GM10266 (cell line): ENCODE data around the gene COPS4.

Source experiments
- DNase-seq: peaks from one replicate; pipeline ENCODE4 v3.0.0; 2012; ENCODE audit errors: extremely low spot score
- CTCF ChIP-seq: IDR thresholded peaks from 2 replicates; pipeline ENCODE4 v1.5.1; 2012; ENCODE audit warnings: mild to moderate bottlenecking, low read depth; ENCODE audit not compliant: control insufficient read depth, insufficient read depth; ENCODE audit errors: missing control alignments

Gene COPS4

GRCh38 chr4:83009529-83009928 lies 25.5 kb upstream of the COPS4 start:
- no peak for DNase-seq
- TF ChIP-seq CTCF = no peak

- peak; percentile 22 for DNase-seq
- no peak for TF ChIP-seq CTCF
These were observed 24.9 kb upstream of the COPS4 start for GRCh38 chr4:83010111-83010521.

GRCh38 chr4:83010522-83011318 lies 24.3 kb upstream of the COPS4 start, which contains the start of gene LIN54:
LIN54 (minus strand) TSS chr4:83010823; CDS start chr4:82984844, 25,979 bp downstream.
- TF ChIP-seq CTCF = no peak
- DNase-seq = peak; percentile 87

GRCh38 chr4:83011689-83012199 lies 23.2 kb upstream of the COPS4 start:
- TF ChIP-seq CTCF = no peak
- DNase-seq = peak; percentile 45

GRCh38 chr4:83012200-83012686 lies 22.7 kb upstream of the COPS4 start:
- peak; percentile 40 for DNase-seq
- no peak for TF ChIP-seq CTCF

GRCh38 chr4:83012687-83013419 lies 22.1 kb upstream of the COPS4 start:
- DNase-seq = peak; percentile 96
- TF ChIP-seq CTCF = peak; percentile 46
